ENCODE measurements around the gene CTTNBP2. TPM values are rescaled to one million over a fixed set of nuclear protein-coding genes. Genes with fewer than 3 reads are reported as not detected.

Gene CTTNBP2
- total RNA-seq, 4 donors from 2014 or later: 2.6 to 6.2 (median 4.3) TPM

GRCh38 chr7:117728890-117729624 lies 144.2 kb downstream of the CTTNBP2 start:
- no peak overlapping the region for H3K4me3 ChIP-seq
- DNase-seq: no peak
- TF ChIP-seq EP300 (IDR thresholded peaks at IDR 0.05; ENCODE audit: low read depth): no peak
- no peak for TF ChIP-seq CTCF (IDR thresholded peaks at IDR 0.05)
- TF ChIP-seq POLR2AphosphoS5 (IDR thresholded peaks at IDR 0.05): no peak
- no peak for TF ChIP-seq POLR2A (IDR thresholded peaks at IDR 0.05)
- no peaks in the 10 kb centered on the region for H3K9me3 ChIP-seq
- in situ Hi-C loops (cut with MboI; ENCODE audit: low pct_ligation_motif_present in 1 of 4, low pct_unique_long_range_greater_than_20kb in 1 of 4, low sequenced_read_pairs in 3 of 4) (loop anchor here in 3 of 4 donors (10.0 to 25.0 kb wide), 2 partner anchors 274 to 517 kb away; no protein-coding TSS in a partner anchor), intact Hi-C loops (cut with DNase I; ENCODE audit: low total_unique reads) (no loop called here)
- H3K27me3 ChIP-seq: no peaks in the 10 kb centered on the region
- H3K4me1 ChIP-seq: no peaks in the 10 kb centered on the region
- H3K27ac ChIP-seq: no peak overlapping the region
- 68 to 70% methylated on average over 5 to 7 of the region's 7 CpGs for WGBS, 2 donors (ENCODE audit: low coverage in 1 of 2)
- H3K36me3 ChIP-seq: no peaks in the 10 kb centered on the region

GRCh38 chr7:117724898-117725297 lies 148.3 kb downstream of the CTTNBP2 start:
- 91 to 93% methylated on average over 3 of the region's 3 CpGs for WGBS, 2 donors (ENCODE audit: low coverage in 1 of 2)

GRCh38 chr7:117719377-117719776 lies 153.9 kb downstream of the CTTNBP2 start:
- no peaks in the 10 kb centered on the region for H3K27me3 ChIP-seq
- intact Hi-C loops (cut with DNase I; ENCODE audit: low total_unique reads): loop anchor here (10.0 kb wide), 1 partner anchor 265 kb away; no protein-coding TSS in a partner anchor
- no peaks in the 10 kb centered on the region for H3K36me3 ChIP-seq
- H3K4me3 ChIP-seq: no peak overlapping the region
- no peak for DNase-seq
- WGBS, 2 donors (ENCODE audit: low coverage in 1 of 2): 77 to 81% methylated on average over 2 to 3 of the region's 3 CpGs
- in situ Hi-C loops (cut with MboI; ENCODE audit: low pct_ligation_motif_present in 1 of 4, low pct_unique_long_range_greater_than_20kb in 1 of 4, low sequenced_read_pairs in 3 of 4): loop anchor here in 3 of 4 donors (10.0 to 25.0 kb wide), 3 partner anchors 257 to 507 kb away; no protein-coding TSS in a partner anchor
- H3K4me1 ChIP-seq: peaks cover 0 to 8% (median 2%) of the 10 kb centered on the region in 4 donors
- no peak overlapping the region for H3K27ac ChIP-seq
- no peaks in the 10 kb centered on the region for H3K9me3 ChIP-seq
- no peak for TF ChIP-seq POLR2A (IDR thresholded peaks at IDR 0.05)
- TF ChIP-seq EP300 (IDR thresholded peaks at IDR 0.05; ENCODE audit: low read depth): no peak
- no peak for TF ChIP-seq POLR2AphosphoS5 (IDR thresholded peaks at IDR 0.05)
- TF ChIP-seq CTCF (IDR thresholded peaks at IDR 0.05): no peak

More at GRCh38 chr7:117724898-117725297, 148.3 kb downstream of the CTTNBP2 start:
- Histone ChIP-seq H3K27me3 (no peaks in the 10 kb centered on the region), H3K9me3 (no peaks in the 10 kb centered on the region), H3K27ac (no peak overlapping the region), H3K36me3 (no peaks in the 10 kb centered on the region), H3K4me3 (no peak overlapping the region), H3K4me1 (no peaks in the 10 kb centered on the region)
- TF ChIP-seq POLR2AphosphoS5 (IDR thresholded peaks at IDR 0.05) (no peak), CTCF (IDR thresholded peaks at IDR 0.05) (no peak), EP300 (IDR thresholded peaks at IDR 0.05; ENCODE audit: low read depth) (no peak), POLR2A (IDR thresholded peaks at IDR 0.05) (no peak)
- intact Hi-C loops (cut with DNase I; ENCODE audit: low total_unique reads): no loop called here
- in situ Hi-C loops (cut with MboI; ENCODE audit: low pct_ligation_motif_present in 1 of 4, low pct_unique_long_range_greater_than_20kb in 1 of 4, low sequenced_read_pairs in 3 of 4): loop anchor here (10.0 to 25.0 kb wide), 3 partner anchors 263 to 513 kb away; no protein-coding TSS in a partner anchor
- no peak for DNase-seq

GRCh38 chr7:117718116-117718835 lies 155.0 kb downstream of the CTTNBP2 start:
- in situ Hi-C loops (cut with MboI; ENCODE audit: low pct_ligation_motif_present in 1 of 4, low pct_unique_long_range_greater_than_20kb in 1 of 4, low sequenced_read_pairs in 3 of 4): loop anchor here in 3 of 4 donors (10.0 to 25.0 kb wide), 3 partner anchors 256 to 506 kb away; no protein-coding TSS in a partner anchor

More at GRCh38 chr7:117718116-117718835, 155.0 kb downstream of the CTTNBP2 start:
- Histone ChIP-seq H3K4me3 (no peak overlapping the region), H3K27ac (no peak overlapping the region), H3K36me3 (no peaks in the 10 kb centered on the region), H3K9me3 (no peaks in the 10 kb centered on the region), H3K27me3 (no peaks in the 10 kb centered on the region), H3K4me1 (peaks cover 0 to 8% (median 2%) of the 10 kb centered on the region in 4 donors)
- TF ChIP-seq EP300 (IDR thresholded peaks at IDR 0.05; ENCODE audit: low read depth) (no peak), CTCF (IDR thresholded peaks at IDR 0.05) (no peak), POLR2AphosphoS5 (IDR thresholded peaks at IDR 0.05) (no peak), POLR2A (IDR thresholded peaks at IDR 0.05) (no peak)
- intact Hi-C loops (cut with DNase I; ENCODE audit: low total_unique reads): loop anchor here (10.0 kb wide), 1 partner anchor 263 kb away; no protein-coding TSS in a partner anchor
- DNase-seq: no peak
- 84 to 88% methylated on average over 6 of the region's 6 CpGs for WGBS, 2 donors (ENCODE audit: low coverage in 1 of 2)

Measured in transverse colon (tissue), 4 donors.